Astrocyte (in vitro differentiated cells and primary cell): Measurements from ENCODE around the gene EMC1. TPM values are rescaled to one million over a fixed set of nuclear protein-coding genes. Genes with fewer than 3 reads are reported as not detected.
A peak's percentile ranks its signal among the peaks of the same experiment; 100 is the strongest.
"Not testable (repeated sequence)": the region's sequence is repeated elsewhere in the genome, so short reads cannot be mapped to it uniquely, and the experiment has no call there.

Source experiments
- DNase-seq: peaks from one replicate; pipeline ENCODE4 v3.0.0-alpha.2; 2010; ENCODE audit warnings: low read depth
- FAIRE-seq: peaks from 2 replicates; lab custom pipeline; 2011; peaks lifted over from hg19 to GRCh38; lab: Jason Lieb, UNC
- H2AFZ ChIP-seq: 2 replicates; pipeline ENCODE4 v1.6.0; 2012; ENCODE audit warnings: low read depth, low read length, inconsistent platforms
- H3K27ac ChIP-seq: 2 replicates; pipeline ENCODE4 v1.5.1; 2011; ENCODE audit warnings: low read depth, low read length, inconsistent platforms
- H3K27me3 ChIP-seq: 2 replicates; pipeline ENCODE4 v1.6.0; 2011; ENCODE audit warnings: low read length, inconsistent platforms; ENCODE audit not compliant: insufficient read depth
- H3K36me3 ChIP-seq: 2 replicates; pipeline ENCODE4 v1.5.1; 2011; ENCODE audit warnings: low read length, inconsistent platforms; ENCODE audit not compliant: insufficient read depth
- H3K4me1 ChIP-seq: 2 replicates; pipeline ENCODE4 v1.5.1; 2011; ENCODE audit warnings: low read length, inconsistent platforms; ENCODE audit not compliant: insufficient read depth
- H3K4me2 ChIP-seq: 2 replicates; pipeline ENCODE4 v1.6.0; 2012; ENCODE audit warnings: low read length, inconsistent platforms
- H3K4me3 ChIP-seq: 2 replicates; pipeline ENCODE4 v1.5.1; 2011; ENCODE audit warnings: low read depth, mild to moderate bottlenecking, low read length, inconsistent platforms; ENCODE audit not compliant: insufficient read depth
- H3K79me2 ChIP-seq: 2 replicates; pipeline ENCODE4 v1.6.0; 2012; ENCODE audit warnings: mild to moderate bottlenecking, low read length, inconsistent platforms; ENCODE audit not compliant: insufficient read depth
- H3K9ac ChIP-seq: 2 replicates; pipeline ENCODE4 v1.6.0; 2012; ENCODE audit warnings: mild to moderate bottlenecking, low read length, inconsistent platforms
- H3K9me3 ChIP-seq: 2 replicates; pipeline ENCODE4 v1.5.1; 2012; ENCODE audit warnings: low read depth, mild to moderate bottlenecking, low read length, inconsistent platforms; ENCODE audit not compliant: insufficient read depth
- H4K20me1 ChIP-seq: 2 replicates; pipeline ENCODE4 v1.6.0; 2012; ENCODE audit warnings: low read length, inconsistent platforms; ENCODE audit not compliant: insufficient read depth
- H3K27ac Mint-ChIP-seq: one replicate; pipeline ENCODE4 v1.8.0; 2021; ENCODE audit warnings: mild to moderate bottlenecking, mixed read lengths; ENCODE audit not compliant: unreplicated experiment
- H3K27me3 Mint-ChIP-seq: one replicate; pipeline ENCODE4 v1.8.0; 2021; ENCODE audit warnings: low read depth, mixed read lengths; ENCODE audit not compliant: unreplicated experiment
- H3K36me3 Mint-ChIP-seq: one replicate; pipeline ENCODE4 v1.8.0; 2021; ENCODE audit warnings: low read depth, mixed read lengths; ENCODE audit not compliant: unreplicated experiment
- H3K4me1 Mint-ChIP-seq: one replicate; pipeline ENCODE4 v1.8.0; 2021; ENCODE audit warnings: low read depth, mixed read lengths; ENCODE audit not compliant: unreplicated experiment
- H3K4me3 Mint-ChIP-seq: one replicate; pipeline ENCODE4 v1.8.0; 2021; ENCODE audit warnings: mild to moderate bottlenecking, moderate library complexity, mixed read lengths; ENCODE audit not compliant: unreplicated experiment
- H3K9me3 Mint-ChIP-seq: one replicate; pipeline ENCODE4 v1.8.0; 2021; ENCODE audit warnings: mild to moderate bottlenecking, mixed read lengths; ENCODE audit not compliant: unreplicated experiment
- EZH2 ChIP-seq: IDR thresholded peaks from 2 replicates; pipeline ENCODE4 v1.6.1; 2012; ENCODE audit warnings: mild to moderate bottlenecking, low read length, inconsistent platforms; ENCODE audit not compliant: insufficient read depth
- total RNA-seq: library from RNA; stranded (reverse); gene quantifications from 2 replicates; pipeline ENCODE4 v1.2.1, GENCODE V29; 2021
- TF ChIP-seq, protein P1 (sequence below): IDR thresholded peaks from 2 replicates; pipeline ENCODE4 v1.5.1; 2011; ENCODE audit warnings: low read depth, mild to moderate bottlenecking, inconsistent platforms, low read length, moderate library complexity; ENCODE audit not compliant: insufficient read depth

The EMC1 gene
- total RNA-seq, 1 donor from 2014 or later, result 89.3 TPM

DNA sequence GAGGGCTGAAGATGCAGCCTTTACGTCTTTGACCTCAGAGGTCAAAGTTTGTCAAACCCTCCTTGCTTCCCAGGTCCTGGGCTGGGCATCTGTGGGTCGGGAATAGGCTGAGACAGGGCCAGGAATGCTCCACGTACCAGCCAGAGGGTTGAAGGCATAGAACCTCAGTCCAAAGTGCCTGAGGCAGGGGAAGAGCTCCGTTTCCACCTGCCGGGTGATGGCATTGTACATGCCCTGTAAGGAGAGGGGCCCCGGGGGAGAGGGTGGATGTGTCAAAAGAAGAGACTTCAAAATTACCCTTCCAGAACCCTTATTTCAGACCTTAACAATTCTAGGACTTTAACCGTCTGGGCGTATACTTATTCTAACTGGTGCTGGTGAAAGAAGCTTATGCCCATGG, 33.6 kb upstream of the EMC1 start:
- no peaks in the 10 kb centered on the region for H3K36me3 ChIP-seq
- Mint-ChIP-seq H3K9me3 (peaks cover under 1% of the 10 kb centered on the region), H3K4me3 (no peak overlapping the region), H3K36me3 (peaks cover 13% of the 10 kb centered on the region), H3K27ac (no peak overlapping the region), H3K27me3 (peaks cover 18% of the 10 kb centered on the region), H3K4me1 (peaks cover 4% of the 10 kb centered on the region)
- no peak overlapping the region for H3K9ac ChIP-seq
- no peaks in the 10 kb centered on the region for H3K9me3 ChIP-seq
- FAIRE-seq (no peak), DNase-seq (no peak)
- no peaks in the 10 kb centered on the region for H3K79me2 ChIP-seq
- no peak overlapping the region for H3K4me3 ChIP-seq
- peaks cover 6% of the 10 kb centered on the region for H4K20me1 ChIP-seq
- H3K4me2 ChIP-seq, result no peak overlapping the region
- no peak for TF ChIP-seq EZH2
- TF ChIP-seq, protein P1, sequence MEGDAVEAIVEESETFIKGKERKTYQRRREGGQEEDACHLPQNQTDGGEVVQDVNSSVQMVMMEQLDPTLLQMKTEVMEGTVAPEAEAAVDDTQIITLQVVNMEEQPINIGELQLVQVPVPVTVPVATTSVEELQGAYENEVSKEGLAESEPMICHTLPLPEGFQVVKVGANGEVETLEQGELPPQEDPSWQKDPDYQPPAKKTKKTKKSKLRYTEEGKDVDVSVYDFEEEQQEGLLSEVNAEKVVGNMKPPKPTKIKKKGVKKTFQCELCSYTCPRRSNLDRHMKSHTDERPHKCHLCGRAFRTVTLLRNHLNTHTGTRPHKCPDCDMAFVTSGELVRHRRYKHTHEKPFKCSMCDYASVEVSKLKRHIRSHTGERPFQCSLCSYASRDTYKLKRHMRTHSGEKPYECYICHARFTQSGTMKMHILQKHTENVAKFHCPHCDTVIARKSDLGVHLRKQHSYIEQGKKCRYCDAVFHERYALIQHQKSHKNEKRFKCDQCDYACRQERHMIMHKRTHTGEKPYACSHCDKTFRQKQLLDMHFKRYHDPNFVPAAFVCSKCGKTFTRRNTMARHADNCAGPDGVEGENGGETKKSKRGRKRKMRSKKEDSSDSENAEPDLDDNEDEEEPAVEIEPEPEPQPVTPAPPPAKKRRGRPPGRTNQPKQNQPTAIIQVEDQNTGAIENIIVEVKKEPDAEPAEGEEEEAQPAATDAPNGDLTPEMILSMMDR, result no peak
- H2AFZ ChIP-seq, result no peak overlapping the region
- H3K27ac ChIP-seq, result no peak overlapping the region
- no peaks in the 10 kb centered on the region for H3K27me3 ChIP-seq
- no peaks in the 10 kb centered on the region for H3K4me1 ChIP-seq

DNA sequence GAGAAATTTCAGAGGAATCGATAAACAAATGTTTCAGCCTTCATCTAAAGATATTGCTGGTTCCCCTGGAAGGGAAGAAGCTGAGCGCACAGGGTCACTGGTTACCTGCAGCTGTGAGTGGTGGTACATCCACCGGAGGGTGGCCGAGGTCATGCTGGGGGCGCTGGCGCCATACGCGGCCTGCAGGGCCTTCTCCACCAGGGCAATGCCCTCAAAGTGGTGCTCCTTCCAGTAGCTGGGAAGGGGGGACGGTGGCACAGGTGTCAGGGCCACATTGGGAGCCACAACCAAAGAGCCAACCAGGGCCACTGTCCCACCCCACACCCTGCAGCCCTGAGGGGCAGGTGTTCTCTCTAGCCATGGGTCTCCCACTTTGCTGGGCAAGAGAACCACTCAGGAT, 32.6 kb upstream of the EMC1 start:
- TF ChIP-seq EZH2, result no peak
- TF ChIP-seq, protein P1, result no peak
- H3K4me2 ChIP-seq, result no peak overlapping the region
- Mint-ChIP-seq H3K4me3 (no peak overlapping the region), H3K27me3 (peaks cover 9% of the 10 kb centered on the region), H3K36me3 (peaks cover 13% of the 10 kb centered on the region), H3K4me1 (peaks cover 4% of the 10 kb centered on the region), H3K27ac (no peak overlapping the region), H3K9me3 (peaks cover 8% of the 10 kb centered on the region)
- no peaks in the 10 kb centered on the region for H3K9me3 ChIP-seq
- H2AFZ ChIP-seq, result no peak overlapping the region
- no peak overlapping the region for H3K27ac ChIP-seq
- no peaks in the 10 kb centered on the region for H3K4me1 ChIP-seq
- H3K79me2 ChIP-seq, result no peaks in the 10 kb centered on the region
- H4K20me1 ChIP-seq, result peaks cover 6% of the 10 kb centered on the region
- H3K27me3 ChIP-seq, result no peaks in the 10 kb centered on the region
- H3K9ac ChIP-seq, result no peak overlapping the region
- DNase-seq (no peak), FAIRE-seq (no peak)
- no peak overlapping the region for H3K4me3 ChIP-seq
- no peaks in the 10 kb centered on the region for H3K36me3 ChIP-seq

DNA sequence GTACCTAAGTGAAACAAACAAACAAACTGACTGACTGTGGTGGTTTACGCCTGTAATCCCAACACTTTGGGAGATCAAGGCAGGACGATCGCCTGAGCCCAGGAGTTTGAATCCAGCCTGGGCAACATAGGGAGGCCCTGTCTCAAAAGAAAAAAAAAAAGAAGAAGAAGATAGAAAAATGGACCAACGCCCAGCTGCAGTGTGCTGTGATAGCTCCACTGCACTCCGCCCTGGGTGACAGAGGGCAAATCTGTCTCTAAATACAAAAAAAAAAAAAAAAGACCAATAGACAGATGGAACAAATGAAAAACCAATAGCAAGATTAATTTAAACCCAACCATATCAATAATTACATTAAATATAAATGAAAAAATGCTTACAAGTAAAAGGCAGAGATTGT, 23.3 kb upstream of the EMC1 start:
- no peak overlapping the region for H2AFZ ChIP-seq
- DNase-seq (no peak), FAIRE-seq (no peak)
- no peaks in the 10 kb centered on the region for H3K79me2 ChIP-seq
- Mint-ChIP-seq H3K36me3 (peaks cover 9% of the 10 kb centered on the region), H3K9me3 (peaks cover 12% of the 10 kb centered on the region), H3K27ac (no peak overlapping the region), H3K27me3 (peaks cover 17% of the 10 kb centered on the region), H3K4me1 (no peaks in the 10 kb centered on the region), H3K4me3 (no peak overlapping the region)
- no peak overlapping the region for H3K9ac ChIP-seq
- H4K20me1 ChIP-seq, result no peaks in the 10 kb centered on the region
- peak overlapping the region; percentile 77 for H3K4me2 ChIP-seq
- TF ChIP-seq, protein P1, result no peak
- no peak for TF ChIP-seq EZH2
- H3K36me3 ChIP-seq, result no peaks in the 10 kb centered on the region
- no peak overlapping the region for H3K27ac ChIP-seq
- H3K4me3 ChIP-seq, result no peak overlapping the region
- no peaks in the 10 kb centered on the region for H3K4me1 ChIP-seq
- H3K27me3 ChIP-seq, result no peaks in the 10 kb centered on the region
- H3K9me3 ChIP-seq, result peaks cover 3% of the 10 kb centered on the region

DNA sequence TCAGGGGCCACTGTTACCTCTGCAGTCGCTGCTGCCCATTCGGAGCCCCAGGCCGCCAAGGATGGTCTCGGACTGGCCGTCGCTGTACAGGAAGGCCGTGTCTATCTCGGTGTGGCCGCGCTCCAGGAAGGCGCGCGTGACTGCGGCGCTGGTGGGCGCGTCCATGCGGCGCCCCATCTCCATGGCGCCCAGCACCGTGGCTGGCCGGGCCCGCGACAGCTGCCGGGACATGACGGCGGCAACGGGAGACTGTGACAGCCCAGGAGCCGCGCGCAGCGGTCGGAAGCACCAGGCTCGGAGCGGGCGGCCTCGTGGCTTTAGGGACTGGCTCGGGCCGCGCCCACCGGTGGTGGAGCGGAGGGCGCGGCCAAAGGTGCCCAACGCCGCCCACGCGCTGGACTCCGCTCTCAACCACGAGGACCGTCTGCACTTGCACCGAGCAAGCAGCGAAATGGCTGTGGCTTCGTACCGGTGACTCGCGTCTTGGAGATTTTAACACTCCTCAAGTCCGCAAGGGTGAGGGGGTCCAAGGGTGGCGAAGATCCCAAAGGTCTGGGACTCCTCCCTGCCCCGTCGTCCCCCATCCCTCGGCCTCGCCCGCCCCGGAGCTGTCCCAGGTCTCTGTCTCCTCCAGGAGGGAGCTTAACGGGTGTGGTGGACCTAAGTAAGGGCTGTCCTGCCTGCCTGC, 22.7 kb upstream of the EMC1 start:
- not testable (repeated sequence) for H3K27me3 ChIP-seq, H4K20me1 ChIP-seq, H3K9me3 Mint-ChIP-seq, H3K79me2 ChIP-seq, H3K27ac ChIP-seq, H3K4me3 Mint-ChIP-seq, H3K36me3 ChIP-seq, DNase-seq, H3K4me1 Mint-ChIP-seq, H3K4me1 ChIP-seq, H3K9ac ChIP-seq, FAIRE-seq, H3K36me3 Mint-ChIP-seq, H3K9me3 ChIP-seq, H3K27ac Mint-ChIP-seq, H2AFZ ChIP-seq
- peaks cover 17% of the 10 kb centered on the region for H3K27me3 Mint-ChIP-seq
- Histone ChIP-seq H3K4me2 (peak overlapping the region; percentile 77), H3K4me3 (peak overlapping the region; percentile 10)
